ENCODE measurements around the gene RAB11A.

RAB11A gene

DNA sequence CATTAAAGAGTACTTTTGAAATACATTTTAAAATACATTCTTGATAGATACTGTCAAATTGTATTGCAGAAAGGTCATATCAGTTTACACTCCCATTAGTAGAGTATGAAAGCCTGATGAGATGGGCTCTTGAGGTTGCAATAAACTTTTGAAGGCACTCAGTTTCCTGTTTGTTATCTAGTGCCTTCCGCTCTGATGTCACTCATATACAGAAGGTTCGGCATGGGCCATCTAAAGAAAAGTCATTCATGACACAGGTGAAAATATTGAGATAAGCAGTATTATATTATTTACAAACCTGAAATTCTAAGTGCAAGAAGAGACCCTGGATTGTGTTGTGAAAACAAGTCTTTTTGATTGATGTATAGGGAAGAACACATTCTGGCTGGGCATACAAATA lies 40.7 kb upstream of the RAB11A start:
- H3K27ac ChIP-seq, result peak overlapping the region; percentile 96; the same call in 1 of the 2 replicates
- TF ChIP-seq, protein P1, sequence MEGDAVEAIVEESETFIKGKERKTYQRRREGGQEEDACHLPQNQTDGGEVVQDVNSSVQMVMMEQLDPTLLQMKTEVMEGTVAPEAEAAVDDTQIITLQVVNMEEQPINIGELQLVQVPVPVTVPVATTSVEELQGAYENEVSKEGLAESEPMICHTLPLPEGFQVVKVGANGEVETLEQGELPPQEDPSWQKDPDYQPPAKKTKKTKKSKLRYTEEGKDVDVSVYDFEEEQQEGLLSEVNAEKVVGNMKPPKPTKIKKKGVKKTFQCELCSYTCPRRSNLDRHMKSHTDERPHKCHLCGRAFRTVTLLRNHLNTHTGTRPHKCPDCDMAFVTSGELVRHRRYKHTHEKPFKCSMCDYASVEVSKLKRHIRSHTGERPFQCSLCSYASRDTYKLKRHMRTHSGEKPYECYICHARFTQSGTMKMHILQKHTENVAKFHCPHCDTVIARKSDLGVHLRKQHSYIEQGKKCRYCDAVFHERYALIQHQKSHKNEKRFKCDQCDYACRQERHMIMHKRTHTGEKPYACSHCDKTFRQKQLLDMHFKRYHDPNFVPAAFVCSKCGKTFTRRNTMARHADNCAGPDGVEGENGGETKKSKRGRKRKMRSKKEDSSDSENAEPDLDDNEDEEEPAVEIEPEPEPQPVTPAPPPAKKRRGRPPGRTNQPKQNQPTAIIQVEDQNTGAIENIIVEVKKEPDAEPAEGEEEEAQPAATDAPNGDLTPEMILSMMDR (conservative IDR thresholded peaks at IDR 0.05), result no peak

DNA sequence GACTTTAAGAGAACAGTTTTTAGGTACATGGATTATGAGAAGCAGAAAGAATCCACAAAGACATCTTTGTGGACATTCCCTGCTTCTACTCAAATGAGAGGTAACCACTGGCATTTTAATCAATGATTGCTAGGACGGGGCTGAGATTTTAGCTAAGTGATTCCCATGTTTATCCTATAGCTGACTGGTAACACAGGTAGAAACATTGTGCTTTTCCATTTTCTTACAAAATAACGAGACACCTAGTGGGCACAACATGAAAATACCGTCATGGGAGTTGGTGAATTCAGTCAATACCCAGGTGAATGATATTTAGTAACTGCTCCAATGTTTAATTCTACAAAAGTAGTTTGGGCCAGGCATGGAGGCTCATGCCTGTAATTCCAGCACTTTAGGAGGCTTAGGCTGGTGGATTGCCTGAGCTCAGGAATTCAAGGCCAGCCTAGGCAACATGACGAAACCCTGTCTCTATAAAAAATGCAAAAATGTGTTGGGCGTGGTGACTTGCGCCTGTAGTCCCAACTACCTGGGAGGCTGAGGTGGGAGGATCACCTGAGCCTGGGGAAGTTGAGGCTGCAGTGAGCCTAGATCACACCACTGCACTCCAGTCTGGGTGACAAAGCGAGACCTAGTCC lies 40.0 kb upstream of the RAB11A start:
- TF ChIP-seq, protein P1 (conservative IDR thresholded peaks at IDR 0.05), result peak; percentile 76
- peak overlapping the region; percentile 96; the same call in 1 of the 2 replicates for H3K27ac ChIP-seq

DNA sequence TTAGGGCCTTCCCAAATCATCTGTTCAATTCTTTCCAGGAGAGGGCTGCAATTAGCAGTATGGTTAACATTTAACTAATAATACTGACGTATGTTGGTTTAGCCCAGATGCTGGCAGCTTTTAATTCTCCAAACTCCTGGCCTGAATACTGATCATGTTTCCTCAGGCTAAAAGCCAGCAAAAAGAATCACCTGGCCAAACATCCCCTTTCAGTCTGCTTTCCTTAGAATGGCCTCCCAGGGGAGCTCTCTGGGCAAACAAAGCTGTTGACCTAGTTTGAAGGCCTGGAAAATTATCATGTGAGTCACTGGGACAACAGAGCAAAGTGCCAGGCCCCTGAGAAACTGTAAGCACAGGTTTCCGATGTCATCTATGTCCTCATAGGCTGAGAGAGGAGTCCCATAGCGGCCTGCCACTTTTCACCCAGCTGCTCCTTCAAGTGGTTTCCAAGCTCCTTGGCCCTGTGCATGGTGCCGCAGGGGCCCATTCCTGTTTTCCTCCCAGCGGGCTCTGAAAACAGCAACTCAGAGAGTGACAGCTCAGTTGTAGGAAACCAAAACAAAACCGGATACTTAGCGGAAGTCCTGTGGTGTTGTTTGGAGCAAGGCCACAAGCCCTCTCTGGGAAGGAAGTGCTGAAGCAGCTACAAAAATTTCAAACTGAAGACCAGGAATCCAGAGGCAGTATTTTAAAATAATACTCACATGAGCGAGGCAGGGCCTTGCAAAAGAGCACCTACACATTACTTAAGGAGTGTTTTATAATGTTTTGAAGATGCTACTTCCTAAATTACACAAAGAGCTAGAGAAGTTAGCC lies 36.5 kb upstream of the RAB11A start:
- TF ChIP-seq, protein P1 (conservative IDR thresholded peaks at IDR 0.05), result peak; percentile 57

DNA sequence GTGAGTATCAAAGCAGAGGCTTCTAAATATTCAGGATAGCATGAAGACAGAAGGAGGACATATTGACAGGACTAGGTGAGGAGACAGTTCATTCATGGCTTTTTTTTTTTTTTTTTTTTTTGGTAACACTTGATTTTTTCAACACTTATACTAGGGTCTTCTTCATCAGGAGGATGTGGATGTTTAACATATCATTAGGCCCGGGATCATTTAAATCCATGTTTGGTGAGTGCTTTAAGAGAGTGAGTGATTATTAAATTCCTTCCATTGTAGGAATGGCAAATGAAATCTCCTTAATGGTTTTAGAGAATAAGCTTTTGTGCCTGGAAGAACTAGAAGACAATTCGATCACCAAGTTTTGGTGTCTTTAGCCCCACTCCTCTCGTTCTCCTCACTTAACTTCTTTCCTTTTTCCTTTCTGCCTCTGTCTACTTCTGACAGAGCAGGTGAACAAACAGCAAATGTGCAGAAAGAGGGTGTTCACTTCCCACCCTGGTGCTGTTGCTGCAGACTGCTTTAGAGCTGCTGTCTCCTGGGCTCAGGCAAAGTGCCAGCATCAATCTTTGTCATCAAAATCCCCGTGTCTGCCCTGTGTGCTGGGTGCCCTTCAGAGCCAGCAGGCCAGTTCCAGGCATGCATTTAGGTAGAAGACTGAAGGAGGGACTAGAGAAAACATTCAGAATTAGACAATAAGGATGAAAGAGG lies 35.6 kb upstream of the RAB11A start:
- peak overlapping the region; percentile 96 for H3K27ac ChIP-seq
- TF ChIP-seq, protein P1 (conservative IDR thresholded peaks at IDR 0.05), result no peak

More for the DNA sequence above, 36.5 kb upstream of the RAB11A start:
- H3K27ac ChIP-seq, result peak overlapping the region; percentile 96

DNA sequence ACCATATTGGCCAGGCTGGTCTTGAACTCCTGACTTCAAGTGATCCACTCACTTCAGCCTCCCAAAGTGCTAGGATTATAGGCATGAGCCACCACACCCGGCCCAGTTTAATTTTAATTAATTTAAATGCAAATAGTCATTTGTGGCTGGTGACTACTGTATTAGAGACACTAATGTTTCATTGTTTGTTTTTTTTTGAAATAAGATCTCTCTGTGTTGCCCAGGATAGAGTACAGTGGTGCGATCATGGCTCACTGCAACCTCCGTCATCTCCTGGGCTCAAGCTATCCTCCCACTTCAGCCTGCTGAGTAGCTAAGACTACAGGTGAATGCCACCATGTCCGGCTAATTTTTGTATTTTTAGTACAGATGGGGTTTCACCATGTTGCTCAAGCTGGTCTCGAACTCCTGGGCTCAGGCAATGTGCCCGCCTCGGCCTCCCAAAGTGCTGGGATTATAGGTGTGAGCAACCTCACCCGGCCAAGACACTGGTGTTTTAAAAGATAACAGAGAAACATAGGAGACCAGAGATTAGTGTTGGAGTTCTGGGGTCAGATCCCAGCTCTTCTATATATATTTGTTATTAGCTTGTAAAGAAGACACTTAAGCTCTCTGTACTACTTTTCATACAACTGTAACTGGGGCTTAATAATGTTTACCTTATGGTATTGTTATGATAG lies 34.5 kb upstream of the RAB11A start:
- peak overlapping the region; percentile 96 for H3K27ac ChIP-seq
- TF ChIP-seq, protein P1 (conservative IDR thresholded peaks at IDR 0.05), result no peak

DNA sequence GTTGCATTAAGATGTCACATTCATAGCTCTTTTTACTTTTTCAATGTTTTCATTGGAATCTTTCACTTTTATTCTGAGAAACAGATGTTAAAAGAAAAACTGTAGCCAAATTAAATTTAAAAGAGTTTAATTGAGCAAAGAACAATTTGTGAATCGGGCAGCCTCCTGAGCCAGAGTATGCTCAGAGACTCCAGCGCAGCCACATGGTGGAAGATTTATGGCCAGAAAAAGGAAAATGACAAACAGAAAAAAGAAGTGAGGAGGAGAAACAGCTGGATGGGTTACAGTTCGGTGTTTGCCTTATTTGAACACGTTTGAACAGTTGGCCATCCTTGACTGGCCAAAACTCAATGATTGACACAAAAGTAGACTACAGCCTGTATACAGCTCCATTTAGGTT lies 33.8 kb upstream of the RAB11A start:
- peak overlapping the region; percentile 96 for H3K27ac ChIP-seq
- TF ChIP-seq, protein P1 (conservative IDR thresholded peaks at IDR 0.05), result no peak
